Adrenal gland (tissue), 12 donors: Measurements from ENCODE around the gene ZNF311. TPM values are rescaled to one million over a fixed set of nuclear protein-coding genes. Genes with fewer than 3 reads are reported as not detected.

Source experiments
- DNase-seq, 7 donors: peaks; one replicate each; pipeline ENCODE4 v3.0.0-alpha.2; 2019 to 2020
- H3K27ac ChIP-seq, 5 donors: fragments of 200-600 bp; sonication (generic) in 4 of 5; 1 replicate in 3 of 5; 2 replicates in 2 of 5; pipeline versions ENCODE4 v1.5.1 to v1.8.0; 2016 to 2020; ENCODE audit warnings: mild to moderate bottlenecking in 1 of 5
- H3K27me3 ChIP-seq: fragments of 200-600 bp; 2 replicates; pipeline ENCODE4 v1.8.0; 2021
- H3K36me3 ChIP-seq, 2 donors: fragments of 200-600 bp; replicated peaks in 1 of 2; 1 replicate in 1 of 2; 2 replicates in 1 of 2; pipeline versions ENCODE4 v1.5.1 to v1.8.0; 2018 to 2022
- H3K4me1 ChIP-seq, 2 donors: fragments of 200-600 bp; replicated peaks in 1 of 2; 1 replicate in 1 of 2; 2 replicates in 1 of 2; pipeline versions ENCODE4 v1.5.1 to v1.8.0; 2018 to 2021
- H3K4me3 ChIP-seq, 4 donors: fragments of 200-600 bp; sonication (generic) in 3 of 4; one replicate each; pipeline ENCODE4 v1.5.1; 2016 to 2018
- H3K9me3 ChIP-seq, 3 donors: fragments of 200-600 bp; sonication (generic) in 1 of 3; replicated peaks in 1 of 3; 1 replicate in 2 of 3; 2 replicates in 1 of 3; pipeline versions ENCODE4 v1.5.1 to v1.8.0; 2016 to 2021
- POLR2A ChIP-seq, 2 donors: fragments of 450-650 bp; IDR thresholded peaks; one replicate each; pipeline ENCODE4 v1.6.1; 2017; ENCODE audit warnings: antibody characterized with exemption in 2 of 2, mild to moderate bottlenecking in 2 of 2, moderate library complexity in 1 of 2
- WGBS, 4 donors: extraction: QIAGEN DNeasy Blood & Tissue Kit in 2 of 4; methylation state at CpG; one replicate each; pipeline versions ENCODE4 v1.1.5 to v1.1.7; 2013 to 2017; 5-methylcytosine and 5-hydroxymethylcytosine counted together
- intact Hi-C, 2 donors: fragments of 100-400 bp; cut with DNase I; formaldehyde crosslinking; loops; one replicate each; pipeline versions ENCODE4 v1.14.1 to v1.15.0; 2022 to 2023
- polyA plus RNA-seq, 3 donors: library from polyadenylated mRNA; stranded (reverse); fragments of 200-250 nt in 2 of 3; fragments of 350-450 nt in 1 of 3; fragmentation: Illumina TruSeq in 1 of 3; extraction: RNeasy Lipid Tissue Mini Kit (QIAGEN cat#74804) in 1 of 3; gene quantifications; one replicate each; pipeline ENCODE4 v1.2.3, GENCODE V29; 2013 to 2014
- total RNA-seq, 9 donors: library from RNA; depleted of rRNA in 4 of 9; stranded (reverse); fragments of >200 nt in 4 of 9; fragments of 120-200 nt in 1 of 9; fragmentation: NEBNext Ultra II Directional in 1 of 9; extraction: Animal tissue kit (Norgen Biotek cat#: 25700) in 1 of 9; gene quantifications; one replicate each; pipeline versions ENCODE4 v1.1.0 to v1.2.4, GENCODE V29; 2013 to 2023
- TF ChIP-seq, protein P1 (sequence below), 6 experiments: fragments of 450-650 bp in 4 of 6; fragments of 200-600 bp in 2 of 6; sonication (generic) in 1 of 6; IDR thresholded peaks; 1 replicate in 5 of 6; 2 replicates in 1 of 6; pipeline versions ENCODE4 v1.5.1 to v1.8.0; 2016 to 2021; ENCODE audit warnings: antibody characterized with exemption in 6 of 6, mild to moderate bottlenecking in 2 of 6, moderate library complexity in 1 of 6
- donor health status: healthy with polysubstance abuse.
- donor health status: Bipolar disorder and iron deficiency.
- donor health status: DM: yes; HTN: yes; CAD: no.
- donor health status: DM: no; HTN: no; CAD: no.
- donor health status: DM: no; HTN: no; CAD: no.
- donor health status: DM: yes; HTN: yes; CAD: no.

The ZNF311 gene
- total and polyA plus RNA-seq, 12 donors: 0.41 to 2.7 (median 1.1) TPM; not detected in 2

- Histone ChIP-seq H3K27ac (peak overlapping the region; percentile 42 to 85 (median 70)), H3K9me3 (no peaks in the 10 kb centered on the region), H3K4me3 (peak overlapping the region in 2 of 4 donors; percentile 32 to 60), H3K36me3 (no peaks in the 10 kb centered on the region), H3K4me1 (peaks cover 0 to 5% of the 10 kb centered on the region in 2 donors), H3K27me3 (no peaks in the 10 kb centered on the region)
- intact Hi-C loops: loop anchor here (5.0 kb wide), 2 partner anchors 40 to 55 kb away; no protein-coding TSS in a partner anchor
- peak in 4 of 7 donors; percentile 24 to 47 (median 40) for DNase-seq
- TF ChIP-seq, protein P1, sequence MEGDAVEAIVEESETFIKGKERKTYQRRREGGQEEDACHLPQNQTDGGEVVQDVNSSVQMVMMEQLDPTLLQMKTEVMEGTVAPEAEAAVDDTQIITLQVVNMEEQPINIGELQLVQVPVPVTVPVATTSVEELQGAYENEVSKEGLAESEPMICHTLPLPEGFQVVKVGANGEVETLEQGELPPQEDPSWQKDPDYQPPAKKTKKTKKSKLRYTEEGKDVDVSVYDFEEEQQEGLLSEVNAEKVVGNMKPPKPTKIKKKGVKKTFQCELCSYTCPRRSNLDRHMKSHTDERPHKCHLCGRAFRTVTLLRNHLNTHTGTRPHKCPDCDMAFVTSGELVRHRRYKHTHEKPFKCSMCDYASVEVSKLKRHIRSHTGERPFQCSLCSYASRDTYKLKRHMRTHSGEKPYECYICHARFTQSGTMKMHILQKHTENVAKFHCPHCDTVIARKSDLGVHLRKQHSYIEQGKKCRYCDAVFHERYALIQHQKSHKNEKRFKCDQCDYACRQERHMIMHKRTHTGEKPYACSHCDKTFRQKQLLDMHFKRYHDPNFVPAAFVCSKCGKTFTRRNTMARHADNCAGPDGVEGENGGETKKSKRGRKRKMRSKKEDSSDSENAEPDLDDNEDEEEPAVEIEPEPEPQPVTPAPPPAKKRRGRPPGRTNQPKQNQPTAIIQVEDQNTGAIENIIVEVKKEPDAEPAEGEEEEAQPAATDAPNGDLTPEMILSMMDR (IDR thresholded peaks at IDR 0.05): peak in 4 of 6 experiments; percentile 3 to 21 (median 20)
- no peak for TF ChIP-seq POLR2A (IDR thresholded peaks at IDR 0.05)
- WGBS, 4 donors: 7 to 11% (median 7%) methylated on average over 17 of the region's 17 CpGs
Observed at GRCh38 chr6:28982476-28983266, 22.4 kb downstream of the ZNF311 start.

DNA sequence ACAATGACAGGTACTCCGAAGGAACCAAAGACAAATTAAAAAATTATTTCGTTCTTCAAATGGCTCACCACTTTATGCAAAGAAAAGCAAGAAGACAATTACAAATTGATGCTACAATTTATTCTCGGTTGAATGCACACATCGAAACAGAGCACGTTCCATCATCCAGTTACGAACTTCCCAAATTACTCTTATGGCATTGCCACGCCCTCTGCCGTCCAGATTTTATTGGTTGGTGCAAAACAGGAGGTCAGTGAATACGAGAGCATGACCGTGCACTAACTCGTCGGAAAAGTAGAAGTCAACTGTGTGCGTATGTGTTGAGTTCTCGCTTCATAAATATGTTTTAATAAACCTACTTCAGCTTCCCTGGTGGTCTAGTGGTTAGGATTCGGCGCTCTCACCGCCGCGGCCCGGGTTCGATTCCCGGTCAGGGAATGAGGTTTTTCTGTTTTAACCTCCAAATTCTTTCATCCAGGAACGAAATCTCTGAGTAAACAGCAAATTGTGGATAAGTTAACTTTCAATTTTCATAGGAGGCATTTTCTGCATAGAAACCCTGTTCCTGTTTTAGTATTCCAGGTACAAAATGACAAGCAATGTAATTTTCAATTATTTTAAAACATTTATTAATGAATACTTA, 23.2 kb downstream of the ZNF311 start:
- intact Hi-C loops: loop anchor here (5.0 kb wide), 2 partner anchors 40 to 55 kb away; no protein-coding TSS in a partner anchor
- no peak for TF ChIP-seq POLR2A (IDR thresholded peaks at IDR 0.05)
- TF ChIP-seq, protein P1 (IDR thresholded peaks at IDR 0.05): peak in 3 of 6 experiments; percentile 10 to 25 (median 11)

DNA sequence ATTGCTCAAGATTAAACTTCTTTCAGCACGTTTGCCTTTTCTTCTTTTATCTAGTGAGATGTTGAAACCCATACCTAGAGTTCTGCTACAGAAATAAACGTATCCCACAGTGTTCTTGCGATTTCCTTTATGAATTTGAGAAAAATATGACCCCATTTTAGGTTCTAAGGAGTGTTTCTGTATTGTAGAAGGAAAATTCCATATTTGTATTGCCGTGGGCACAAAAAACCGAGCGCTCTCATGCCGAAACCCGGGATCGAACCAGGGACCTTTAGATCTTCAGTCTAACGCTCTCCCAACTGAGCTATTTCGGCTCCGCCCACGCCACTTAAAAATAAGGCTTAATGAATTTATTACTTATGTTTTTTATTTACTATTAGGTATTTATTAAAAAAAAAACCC, 23.7 kb downstream of the ZNF311 start:
- Histone ChIP-seq H3K27ac (peak overlapping the region in 4 of 5 donors; percentile 49 to 79 (median 68)), H3K36me3 (no peaks in the 10 kb centered on the region), H3K9me3 (no peaks in the 10 kb centered on the region), H3K4me3 (peak overlapping the region in 2 of 4 donors; percentile 32 to 60), H3K4me1 (peaks cover 0 to 5% of the 10 kb centered on the region in 2 donors), H3K27me3 (no peaks in the 10 kb centered on the region)
- intact Hi-C loops: loop anchor here (5.0 kb wide), 2 partner anchors 39 to 54 kb away; no protein-coding TSS in a partner anchor
- WGBS, 4 donors: 0 to 1% (median 0%) methylated on average over 13 of the region's 13 CpGs
- peak; percentile 56 to 86 (median 68) for DNase-seq
- TF ChIP-seq POLR2A (IDR thresholded peaks at IDR 0.05): no peak
- TF ChIP-seq, protein P1 (IDR thresholded peaks at IDR 0.05): no peak

More for the DNA sequence above, 23.2 kb downstream of the ZNF311 start:
- Histone ChIP-seq H3K4me1 (peaks cover 0 to 5% of the 10 kb centered on the region in 2 donors), H3K27ac (peak overlapping the region; percentile 43 to 85 (median 70)), H3K36me3 (no peaks in the 10 kb centered on the region), H3K9me3 (no peaks in the 10 kb centered on the region), H3K4me3 (peak overlapping the region in 2 of 4 donors; percentile 32 to 60), H3K27me3 (no peaks in the 10 kb centered on the region)
- WGBS, 4 donors: 0 to 1% (median 1%) methylated on average over 23 of the region's 23 CpGs
- DNase-seq: peak; percentile 75 to 95 (median 88)
